NCI-H128 (cell line): Measurements from ENCODE around the gene HOXA11.

Experiments used
- DNase-seq: peaks from one replicate; lab custom pipeline; 2025; ENCODE audit not compliant: unreplicated experiment; lab: John Stamatoyannopoulos, UW

Gene HOXA11

GRCh38 chr7:27207348-27207985, 22.4 kb upstream of the HOXA11 start:
- DNase-seq, result no peak

GRCh38 chr7:27205325-27206280, 20.6 kb upstream of the HOXA11 start:
- DNase-seq, result no peak

GRCh38 chr7:27204851-27205322, 19.9 kb upstream of the HOXA11 start:
- DNase-seq, result no peak

GRCh38 chr7:27203964-27204594, 19.0 kb upstream of the HOXA11 start:
- DNase-seq, result no peak

GRCh38 chr7:27203365-27203953, 18.4 kb upstream of the HOXA11 start:
- no peak for DNase-seq

- no peak for DNase-seq
These were observed 17.8 kb upstream of the HOXA11 start for GRCh38 chr7:27202862-27203134.

- no peak for DNase-seq
These were observed 17.2 kb upstream of the HOXA11 start for GRCh38 chr7:27202018-27202861.

- no peak for DNase-seq
These were observed 16.6 kb upstream of the HOXA11 start for GRCh38 chr7:27201580-27202017.

GRCh38 chr7:27200761-27201579, 15.9 kb upstream of the HOXA11 start:
- DNase-seq, result no peak

GRCh38 chr7:27199849-27200760, 15.1 kb upstream of the HOXA11 start, which contains the start of gene HOXA13:
Gene HOXA13 (minus strand): TSS chr7:27200091. CDS start chr7:27200077, 14 bp downstream.
- peak; percentile 65 for DNase-seq

GRCh38 chr7:27198871-27199801, 14.1 kb upstream of the HOXA11 start:
- no peak for DNase-seq

- no peak for DNase-seq
These were observed 13.3 kb upstream of the HOXA11 start for GRCh38 chr7:27198138-27198841.

- DNase-seq, result no peak
These were observed 12.4 kb upstream of the HOXA11 start for GRCh38 chr7:27197137-27198042.

- peak; percentile 24 for DNase-seq
These were observed 11.3 kb upstream of the HOXA11 start for GRCh38 chr7:27196287-27196767.

- no peak for DNase-seq
These were observed 9.8 kb upstream of the HOXA11 start for GRCh38 chr7:27194686-27195379.
